PC-9 (cell line): ENCODE measurements around the gene GLP1R. TPM values are rescaled to one million over a fixed set of nuclear protein-coding genes. Genes with fewer than 3 reads are reported as not detected.
A peak's percentile ranks its signal among the peaks of the same experiment; 100 is the strongest.

Experiments
- BruUV-seq: library from RNA; stranded (reverse); fragments of 400-500 nt; replicated peaks from 2 replicates; lab custom pipeline; 2021; lab: Mats Ljungman, UMichigan
- CTCF ChIA-PET: fragments of 300-600 bp; sonication (Branson Sonifier 250); formaldehyde crosslinking; loops from one replicate; lab custom pipeline; 2022; ENCODE audit warnings: antibody characterized with exemption; lab: Charles Lee
- POLR2A ChIA-PET: fragments of 300-600 bp; sonication (Branson Sonifier 250); formaldehyde crosslinking; loops from one replicate; lab custom pipeline; 2022; ENCODE audit warnings: antibody characterized with exemption; ENCODE audit not compliant: unreplicated experiment; lab: Charles Lee
- DNase-seq, 2 experiments: peaks; one replicate each; pipeline versions ENCODE4 v3.0.0 to v3.0.0-alpha.2; 2015 to 2022; ENCODE audit warnings: mixed read lengths in 1 of 2
- H2AFZ ChIP-seq: fragments of 200-600 bp; sonication (generic); 2 replicates; pipeline ENCODE4 v1.8.1; 2017; ENCODE audit warnings: antibody characterized with exemption
- H3F3A ChIP-seq: fragments of 200-600 bp; sonication (generic); 2 replicates; pipeline ENCODE4 v1.8.1; 2017; ENCODE audit warnings: antibody characterized with exemption, mild to moderate bottlenecking, low read depth; ENCODE audit not compliant: insufficient read depth
- H3K27ac ChIP-seq: fragments of 200-600 bp; sonication (generic); 2 replicates; pipeline ENCODE4 v1.6.1; 2016; ENCODE audit warnings: mixed run types
- H3K27me3 ChIP-seq: fragments of 200-600 bp; sonication (generic); 2 replicates; pipeline ENCODE4 v1.6.1; 2016; ENCODE audit warnings: low read depth, mixed run types; ENCODE audit not compliant: insufficient read depth
- H3K36me3 ChIP-seq: fragments of 200-600 bp; sonication (generic); 2 replicates; pipeline ENCODE4 v1.6.1; 2016; ENCODE audit warnings: low read depth, mixed run types
- H3K4me1 ChIP-seq: fragments of 200-600 bp; sonication (generic); replicated peaks from 2 replicates; pipeline ENCODE4 v1.6.1; 2016; ENCODE audit warnings: mixed run types; ENCODE audit not compliant: insufficient read depth
- H3K4me2 ChIP-seq: fragments of 200-600 bp; sonication (generic); 2 replicates; pipeline ENCODE4 v1.6.1; 2017; ENCODE audit warnings: mixed run types
- H3K4me3 ChIP-seq: fragments of 200-600 bp; sonication (generic); 2 replicates; pipeline ENCODE4 v1.6.1; 2016; ENCODE audit warnings: mixed run types
- H3K79me2 ChIP-seq: fragments of 200-600 bp; sonication (generic); 2 replicates; pipeline ENCODE4 v1.6.1; 2017; ENCODE audit warnings: low read depth, mixed run types
- H3K9me2 ChIP-seq: fragments of 200-600 bp; sonication (generic); 2 replicates; pipeline ENCODE4 v1.8.1; 2017; ENCODE audit warnings: mild to moderate bottlenecking; ENCODE audit not compliant: insufficient read depth
- H3K9me3 ChIP-seq: fragments of 200-600 bp; sonication (generic); 2 replicates; pipeline ENCODE4 v1.8.1; 2016; ENCODE audit warnings: low read depth; ENCODE audit not compliant: insufficient read depth
- H4K20me1 ChIP-seq: fragments of 200-600 bp; sonication (generic); 2 replicates; pipeline ENCODE4 v1.8.1; 2017; ENCODE audit not compliant: insufficient read depth
- CTCF ChIP-seq: fragments of 200-600 bp; sonication (generic); conservative IDR thresholded peaks from 2 replicates; pipeline ENCODE4 v1.6.1; 2017; ENCODE audit warnings: mixed run types, antibody characterized with exemption, mild to moderate bottlenecking, moderate library complexity
- EZH2 ChIP-seq: fragments of 200-600 bp; sonication (generic); IDR thresholded peaks from 2 replicates; pipeline ENCODE4 v1.8.0; 2017; ENCODE audit warnings: antibody characterized with exemption, low read depth
- intact Hi-C: fragments of 100-400 bp; cut with micrococcal nuclease; formaldehyde crosslinking; loops from one replicate; pipeline ENCODE4 v1.10.0; 2022; ENCODE audit not compliant: unreplicated experiment
- total RNA-seq: library from RNA; stranded (reverse); gene quantifications from 2 replicates; pipeline ENCODE4 v1.2.3, GENCODE V29; 2021

GLP1R gene
- total RNA-seq, 1 experiment from 2014 or later = not detected

DNA sequence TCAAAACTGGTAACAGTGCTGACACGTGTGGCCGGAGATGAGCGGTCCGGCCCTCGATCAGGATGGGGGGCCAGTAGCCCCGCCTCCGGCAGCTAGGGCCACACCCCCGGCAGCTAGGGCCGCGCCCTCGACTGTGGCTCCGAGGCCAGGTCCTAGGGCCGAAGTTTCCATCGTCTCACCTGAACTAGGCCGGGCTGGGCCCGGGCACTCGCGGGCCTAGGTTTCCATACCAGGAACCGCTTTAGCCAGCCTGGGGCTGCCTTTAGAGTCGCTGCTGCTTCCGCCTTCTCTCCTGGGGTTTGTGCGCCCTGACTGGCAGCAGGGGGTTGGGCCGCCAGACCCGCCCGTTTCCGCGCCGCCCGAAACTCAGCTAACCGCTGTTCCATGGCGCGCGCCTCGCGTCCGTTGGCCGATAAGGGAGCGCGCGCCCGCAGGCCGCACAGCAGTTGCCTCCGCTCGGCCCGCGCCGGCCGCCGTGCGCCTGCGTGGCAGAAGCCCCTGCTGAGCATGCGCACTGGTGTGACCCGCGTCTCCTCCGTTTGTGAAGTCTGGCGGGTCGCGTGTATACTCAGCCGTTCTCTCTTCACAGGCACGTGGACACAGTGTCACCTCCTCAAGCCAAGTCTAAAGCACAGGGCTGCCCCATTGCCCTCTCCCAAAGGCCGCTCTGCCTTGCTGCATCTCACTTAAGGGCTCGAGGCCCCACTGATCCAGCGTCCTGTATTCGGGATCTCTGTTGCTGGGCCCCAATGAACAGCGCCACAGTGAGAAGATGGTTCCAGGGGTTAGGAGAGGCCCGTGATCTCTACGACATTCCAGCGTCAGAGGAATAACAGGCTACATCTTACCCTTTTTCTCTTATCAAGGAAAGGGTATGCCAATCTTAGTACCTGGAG, 66.4 kb downstream of the GLP1R start, which contains the start of gene SAYSD1:
Gene SAYSD1, minus strand, starts transcription at position 483 of the 896 bp plus-strand sequence. Its CDS starts 97 bp downstream, at position 386.
- H3K4me2 ChIP-seq = peak within 1 kb of the TSS; percentile 95
- H3K9me3 ChIP-seq = no peaks in the 10 kb centered on the region
- TF ChIP-seq CTCF (no peak), EZH2 (no peak)
- H4K20me1 ChIP-seq = no peaks in the 10 kb centered on the region
- DNase-seq = peak; percentile 76 to 85
- ChIA-PET CTCF (interaction anchor here (0.6 kb wide), 1 partner anchor 242 kb away, joined by 8 read pairs; no protein-coding TSS in a partner anchor), POLR2A (interaction anchor here (0.6 kb wide), 1 partner anchor 685 kb away, joined by 7 read pairs; no protein-coding TSS in a partner anchor)
- no peaks in the 10 kb centered on the region for H3K36me3 ChIP-seq
- H3K27ac ChIP-seq = peak within 1 kb of the TSS; percentile 76
- TSS peak; percentile 54 for BruUV-seq
- peaks cover 18% of the 10 kb centered on the region for H3K4me1 ChIP-seq
- peak within 1 kb of the TSS; percentile 99 for H2AFZ ChIP-seq
- peak within 1 kb of the TSS; percentile 72 for H3K4me3 ChIP-seq
- H3F3A ChIP-seq = no peaks in the 10 kb centered on the region
- H3K27me3 ChIP-seq = peaks cover 5% of the 10 kb centered on the region; the same call in 1 of the 2 replicates
- intact Hi-C loops = loop anchor here (5.0 kb wide), 1 partner anchor 1962 kb away; no protein-coding TSS in a partner anchor
- H3K79me2 ChIP-seq = no peaks in the 10 kb centered on the region
- H3K9me2 ChIP-seq = no peaks in the 10 kb centered on the region

GRCh38 chr6:39118921-39119320, 70.3 kb downstream of the GLP1R start:
- Histone ChIP-seq H3K4me3 (no peak overlapping the region), H3K4me1 (peaks cover 11% of the 10 kb centered on the region), H3F3A (no peaks in the 10 kb centered on the region), H3K27ac (no peak overlapping the region), H2AFZ (no peak overlapping the region), H3K27me3 (peaks cover 34% of the 10 kb centered on the region; the same call in 1 of the 2 replicates), H3K36me3 (no peaks in the 10 kb centered on the region), H3K4me2 (no peak overlapping the region), H3K79me2 (no peaks in the 10 kb centered on the region), H3K9me3 (no peaks in the 10 kb centered on the region), H3K9me2 (no peaks in the 10 kb centered on the region), H4K20me1 (no peaks in the 10 kb centered on the region)
- intact Hi-C loops = no loop called here
- no peak for DNase-seq
- TF ChIP-seq CTCF = no peak
- TF ChIP-seq EZH2 = no peak
- POLR2A ChIA-PET = no interaction called here
- CTCF ChIA-PET = interaction anchor here (0.6 kb wide), 1 partner anchor 33 kb away, joined by 4 read pairs; no protein-coding TSS in a partner anchor
- no TSS peak for BruUV-seq

GRCh38 chr6:39124114-39124513, 75.5 kb downstream of the GLP1R start:
- intact Hi-C loops = no loop called here
- Histone ChIP-seq H4K20me1 (no peaks in the 10 kb centered on the region), H2AFZ (no peak overlapping the region), H3K4me3 (no peak overlapping the region), H3K79me2 (no peaks in the 10 kb centered on the region), H3K9me2 (no peaks in the 10 kb centered on the region), H3K36me3 (no peaks in the 10 kb centered on the region), H3K4me2 (no peak overlapping the region), H3K4me1 (no peaks in the 10 kb centered on the region), H3K27me3 (peaks cover 60% of the 10 kb centered on the region), H3K9me3 (no peaks in the 10 kb centered on the region), H3F3A (no peaks in the 10 kb centered on the region), H3K27ac (no peak overlapping the region)
- TF ChIP-seq CTCF (no peak), EZH2 (no peak)
- no peak for DNase-seq
- ChIA-PET POLR2A (no interaction called here), CTCF (no interaction called here)
- no TSS peak for BruUV-seq
